Endodermal cell (in vitro differentiated cells): ENCODE measurements around the gene LARGE1. TPM values are rescaled to one million over a fixed set of nuclear protein-coding genes. Genes with fewer than 3 reads are reported as not detected.

Experiments used
- DNase-seq: peaks from one replicate; pipeline ENCODE4 v3.0.0-alpha.2; 2017
- H3K27ac ChIP-seq: 2 replicates; pipeline ENCODE4 v1.5.1; 2013; ENCODE audit warnings: mild to moderate bottlenecking, low read depth, low read length, moderate library complexity
- H3K27me3 ChIP-seq: 2 replicates; pipeline ENCODE4 v1.6.1; 2013; ENCODE audit warnings: mild to moderate bottlenecking, low read length, moderate library complexity; ENCODE audit not compliant: insufficient read depth, control insufficient read depth, poor library complexity, severe bottlenecking
- H3K36me3 ChIP-seq: 2 replicates; pipeline ENCODE4 v1.7.0; 2013; ENCODE audit warnings: mild to moderate bottlenecking, low read length, moderate library complexity; ENCODE audit not compliant: control insufficient read depth, insufficient read depth
- H3K4me1 ChIP-seq: one replicate; pipeline ENCODE4 v1.7.0; 2013; ENCODE audit warnings: low read length; ENCODE audit not compliant: control insufficient read depth, insufficient read depth
- H3K4me3 ChIP-seq: 2 replicates; pipeline ENCODE4 v1.5.1; 2013; ENCODE audit warnings: mild to moderate bottlenecking, low read length, moderate library complexity
- H3K9ac ChIP-seq: 2 replicates; pipeline ENCODE4 v1.6.1; 2013; ENCODE audit warnings: mild to moderate bottlenecking, low read length, moderate library complexity; ENCODE audit not compliant: poor library complexity, severe bottlenecking; ENCODE audit errors: extremely low read depth
- H3K9me3 ChIP-seq: 2 replicates; pipeline ENCODE4 v1.6.1; 2013; ENCODE audit warnings: mild to moderate bottlenecking, low read length, moderate library complexity; ENCODE audit not compliant: control insufficient read depth
- H3K27ac Mint-ChIP-seq: 2 replicates; pipeline ENCODE4 v1.8.0; 2020; ENCODE audit warnings: mixed read lengths
- H3K27me3 Mint-ChIP-seq: 2 replicates; pipeline ENCODE4 v1.8.0; 2021; ENCODE audit warnings: mild to moderate bottlenecking, mixed read lengths; ENCODE audit not compliant: insufficient read depth
- H3K36me3 Mint-ChIP-seq: 2 replicates; pipeline ENCODE4 v1.8.0; 2020; ENCODE audit warnings: low read depth, mixed read lengths
- H3K4me1 Mint-ChIP-seq: 2 replicates; pipeline ENCODE4 v1.8.0; 2020; ENCODE audit warnings: mixed read lengths
- H3K4me3 Mint-ChIP-seq: 2 replicates; pipeline ENCODE4 v1.8.0; 2020; ENCODE audit warnings: mild to moderate bottlenecking, moderate library complexity, mixed read lengths
- H3K9me3 Mint-ChIP-seq: 2 replicates; pipeline ENCODE4 v1.8.0; 2020; ENCODE audit warnings: mild to moderate bottlenecking, mixed read lengths
- CTCF ChIP-seq: fragments of 200-600 bp; sonication (generic); conservative IDR thresholded peaks from 2 replicates; pipeline ENCODE4 v1.5.0; 2021; ENCODE audit warnings: antibody characterized with exemption, mild to moderate bottlenecking
- WGBS, 2 experiments: methylation state at CpG; one replicate each; pipeline versions ENCODE4 v1.1.5 to v1.1.7; 2013; ENCODE audit warnings: missing lambda C conversion rate in 2 of 2, mixed read lengths in 1 of 2; ENCODE audit not compliant: insufficient coverage in 1 of 2, insufficient read length in 1 of 2; 5-methylcytosine and 5-hydroxymethylcytosine counted together
- total RNA-seq, 2 donors: library from RNA; stranded (reverse); fragmentation: NEBNext Ultra II Directional in 1 of 2; extraction: Animal tissue kit (Norgen Biotek cat#: 25700) in 1 of 2; gene quantifications; 2 replicates in 1 of 2; 3 replicates in 1 of 2; pipeline ENCODE4 v1.2.1, GENCODE V29; 2021

Gene LARGE1
- total RNA-seq, 2 donors from 2014 or later = 17.5 to 24.3 TPM

GRCh38 chr22:33330534-33330933, 589.7 kb downstream of the LARGE1 start:
- Histone ChIP-seq H3K27me3 (no peaks in the 10 kb centered on the region), H3K9me3 (no peaks in the 10 kb centered on the region), H3K36me3 (no peaks in the 10 kb centered on the region), H3K4me1 (no peaks in the 10 kb centered on the region), H3K4me3 (no peak overlapping the region), H3K9ac (no peak overlapping the region), H3K27ac (no peak overlapping the region)
- 84 to 100% methylated on average over 1 to 2 of the region's 2 CpGs for WGBS, 2 experiments
- H3K4me3 Mint-ChIP-seq = no peak overlapping the region
- no peaks in the 10 kb centered on the region for H3K36me3 Mint-ChIP-seq
- no peaks in the 10 kb centered on the region for H3K9me3 Mint-ChIP-seq
- peaks cover 4% of the 10 kb centered on the region for H3K4me1 Mint-ChIP-seq
- no peak for TF ChIP-seq CTCF
- H3K27me3 Mint-ChIP-seq = no peaks in the 10 kb centered on the region
- no peak for DNase-seq
- no peak overlapping the region for H3K27ac Mint-ChIP-seq

GRCh38 chr22:33329398-33329797, 590.9 kb downstream of the LARGE1 start:
- H3K9ac ChIP-seq = no peak overlapping the region
- Mint-ChIP-seq H3K27ac (no peak overlapping the region), H3K27me3 (no peaks in the 10 kb centered on the region), H3K36me3 (no peaks in the 10 kb centered on the region), H3K9me3 (no peaks in the 10 kb centered on the region), H3K4me3 (no peak overlapping the region), H3K4me1 (no peaks in the 10 kb centered on the region)
- H3K4me1 ChIP-seq = no peaks in the 10 kb centered on the region
- TF ChIP-seq CTCF = no peak
- no peaks in the 10 kb centered on the region for H3K27me3 ChIP-seq
- no peaks in the 10 kb centered on the region for H3K36me3 ChIP-seq
- H3K9me3 ChIP-seq = no peaks in the 10 kb centered on the region
- 88 to 100% methylated on average over 1 to 3 of the region's 3 CpGs for WGBS, 2 experiments
- no peak for DNase-seq
- H3K4me3 ChIP-seq = no peak overlapping the region
- H3K27ac ChIP-seq = no peak overlapping the region

- TF ChIP-seq CTCF = no peak
- Histone ChIP-seq H3K4me3 (no peak overlapping the region), H3K9ac (no peak overlapping the region), H3K36me3 (no peaks in the 10 kb centered on the region), H3K9me3 (no peaks in the 10 kb centered on the region), H3K27ac (no peak overlapping the region), H3K27me3 (no peaks in the 10 kb centered on the region), H3K4me1 (no peaks in the 10 kb centered on the region)
- H3K4me3 Mint-ChIP-seq = no peak overlapping the region
- no peaks in the 10 kb centered on the region for H3K4me1 Mint-ChIP-seq
- no peak for DNase-seq
- no peaks in the 10 kb centered on the region for H3K9me3 Mint-ChIP-seq
- H3K36me3 Mint-ChIP-seq = no peaks in the 10 kb centered on the region
- H3K27ac Mint-ChIP-seq = no peak overlapping the region
- H3K27me3 Mint-ChIP-seq = no peaks in the 10 kb centered on the region
- WGBS, 2 experiments = 80 to 91% methylated on average over 2 of the region's 2 CpGs
Observed at GRCh38 chr22:33328789-33329296, 591.4 kb downstream of the LARGE1 start.
